Gastrocnemius medialis (tissue), 4 donors: Measurements from ENCODE around the gene ZNF583. TPM values are rescaled to one million over a fixed set of nuclear protein-coding genes. Genes with fewer than 3 reads are reported as not detected.

ENCODE experiments used
- ATAC-seq, 2 donors: fragments of 150-250 bp; one replicate each; pipeline ENCODE4 v1.9.1; 2016
- DNase-seq, 2 donors: peaks; one replicate each; pipeline ENCODE4 v3.0.0-alpha.2; 2019
- H3K27ac ChIP-seq, 4 donors: fragments of 200-600 bp; sonication (generic); 1 replicate in 1 of 4; 2 replicates in 3 of 4; pipeline ENCODE4 v1.5.1; 2016 to 2018; ENCODE audit warnings: mild to moderate bottlenecking in 2 of 4, moderate library complexity in 1 of 4
- H3K27me3 ChIP-seq, 3 donors: fragments of 200-600 bp; sonication (generic) in 2 of 3; 1 replicate in 1 of 3; 2 replicates in 2 of 3; pipeline versions ENCODE4 v1.5.1 to v1.6.0; 2016 to 2019; ENCODE audit warnings: mild to moderate bottlenecking in 1 of 3, moderate library complexity in 1 of 3
- H3K36me3 ChIP-seq, 2 donors: fragments of 200-600 bp; sonication (generic) in 1 of 2; one replicate each; pipeline ENCODE4 v1.5.1; 2017 to 2018
- H3K4me1 ChIP-seq, 2 donors: fragments of 200-600 bp; sonication (generic) in 1 of 2; one replicate each; pipeline ENCODE4 v1.5.1; 2016 to 2017; ENCODE audit warnings: mild to moderate bottlenecking in 2 of 2
- H3K4me3 ChIP-seq, 4 donors: fragments of 200-600 bp; sonication (generic) in 3 of 4; 1 replicate in 1 of 4; 2 replicates in 3 of 4; pipeline ENCODE4 v1.5.1; 2016 to 2019; ENCODE audit warnings: mild to moderate bottlenecking in 2 of 4
- H3K9me3 ChIP-seq, 3 donors: fragments of 200-600 bp; sonication (generic) in 2 of 3; 1 replicate in 1 of 3; 2 replicates in 2 of 3; pipeline ENCODE4 v1.5.1; 2016 to 2019
- CTCF ChIP-seq, 5 experiments: fragments of 450-650 bp in 3 of 5; fragments of 200-600 bp in 2 of 5; sonication (generic) in 2 of 5; IDR thresholded peaks in 4 of 5; conservative IDR thresholded peaks in 1 of 5; 1 replicate in 4 of 5; 2 replicates in 1 of 5; pipeline ENCODE4 v1.5.1; 2016 to 2019; ENCODE audit warnings: antibody characterized with exemption in 5 of 5, mild to moderate bottlenecking in 3 of 5, moderate library complexity in 3 of 5
- POLR2A ChIP-seq, 2 donors: fragments of 450-650 bp; IDR thresholded peaks; one replicate each; pipeline ENCODE4 v1.6.1; 2017; ENCODE audit warnings: antibody characterized with exemption in 2 of 2, mild to moderate bottlenecking in 2 of 2, moderate library complexity in 2 of 2
- in situ Hi-C, 4 donors: fragments of 200-750 bp; cut with MboI; loops; one replicate each; pipeline versions ENCODE4 v1.15.0 to v1.8.0; 2017; ENCODE audit warnings: low sequenced_read_pairs in 4 of 4
- intact Hi-C: fragments of 100-400 bp; cut with DNase I; formaldehyde crosslinking; loops from one replicate; pipeline ENCODE4 v1.15.1; 2023; ENCODE audit warnings: low total_unique reads
- total RNA-seq, 4 donors: library from RNA; depleted of rRNA; stranded (reverse); fragments of >200 nt; gene quantifications; one replicate each; pipeline versions ENCODE4 v1.1.0 to v1.2.3, GENCODE V29; 2016

The ZNF583 gene
- total RNA-seq, 4 donors from 2014 or later, result 3.5 to 9.2 (median 4.3) TPM

- Histone ChIP-seq H3K27me3 (no peaks in the 10 kb centered on the region), H3K4me3 (no peak overlapping the region), H3K36me3 (peaks cover 6 to 70% of the 10 kb centered on the region in 2 donors), H3K9me3 (peaks cover 0 to 18% (median 10%) of the 10 kb centered on the region in 3 donors), H3K4me1 (no peaks in the 10 kb centered on the region), H3K27ac (no peak overlapping the region)
- TF ChIP-seq POLR2A (IDR thresholded peaks at IDR 0.05) (no peak), CTCF (IDR thresholded peaks at IDR 0.05 in 4 of 5, conservative IDR thresholded peaks at IDR 0.05 in 1 of 5) (no peak)
- no peak for DNase-seq
- ATAC-seq, result no peak
- intact Hi-C loops (no loop called here), in situ Hi-C loops (no loop called here)
Observed at GRCh38 chr19:56383826-56384605, 20.1 kb upstream of the ZNF583 start.

- DNase-seq (peak; percentile 81 to 87), ATAC-seq (peak; percentile 95 to 96)
- Histone ChIP-seq H3K9me3 (peaks cover 0 to 11% (median 0%) of the 10 kb centered on the region in 3 donors), H3K4me1 (no peaks in the 10 kb centered on the region), H3K36me3 (peaks cover 0 to 45% of the 10 kb centered on the region in 2 donors), H3K4me3 (peak within 1 kb of the TSS; percentile 68 to 83 (median 74)), H3K27ac (peak within 1 kb of the TSS; percentile 76 to 88 (median 85)), H3K27me3 (no peaks in the 10 kb centered on the region)
- in situ Hi-C loops, result no loop called here
- peak in 1 of 2 donors; percentile 25 for TF ChIP-seq POLR2A (IDR thresholded peaks at IDR 0.05)
- peak in 4 of 5 experiments; percentile 17 to 71 (median 56) for TF ChIP-seq CTCF (IDR thresholded peaks at IDR 0.05 in 4 of 5, conservative IDR thresholded peaks at IDR 0.05 in 1 of 5)
- intact Hi-C loops, result loop anchor here (1.0 to 10.0 kb wide), 6 partner anchors 10 to 1704 kb away; partner anchors contain the start of genes ZNF71 and ZSCAN18
Observed at GRCh38 chr19:56393119-56394012, 10.8 kb upstream of the ZNF583 start, which contains the start of gene ZNF582. ZNF582 (minus strand) TSS chr19:56393534; CDS start chr19:56391752, 1,782 bp downstream.

- no peak for TF ChIP-seq POLR2A (IDR thresholded peaks at IDR 0.05)
- TF ChIP-seq CTCF (IDR thresholded peaks at IDR 0.05 in 4 of 5, conservative IDR thresholded peaks at IDR 0.05 in 1 of 5), result no peak
- H3K27ac ChIP-seq, result no peak overlapping the region
- no peaks in the 10 kb centered on the region for H3K27me3 ChIP-seq
- H3K4me3 ChIP-seq, result no peak overlapping the region
- intact Hi-C loops, result loop anchor here (10.0 kb wide), 2 partner anchors 196 to 436 kb away; partner anchors contain the start of gene ZNF71
- DNase-seq (no peak), ATAC-seq (no peak)
- in situ Hi-C loops, result no loop called here
- H3K4me1 ChIP-seq, result peaks cover 7 to 8% of the 10 kb centered on the region in 2 donors
- peaks cover 0 to 19% (median 4%) of the 10 kb centered on the region in 3 donors for H3K9me3 ChIP-seq
- peaks cover 0 to 34% of the 10 kb centered on the region in 2 donors for H3K36me3 ChIP-seq
Observed at GRCh38 chr19:56398809-56399208, 5.3 kb upstream of the ZNF583 start.

- in situ Hi-C loops (no loop called here), intact Hi-C loops (loop anchor here (5.0 to 10.0 kb wide), 2 partner anchors 167 to 1904 kb away; partner anchors contain the start of genes ERVK3-1 and ZNF470)
- H3K27ac ChIP-seq, result no peak overlapping the region
- ATAC-seq (no peak), DNase-seq (no peak)
- H3K4me3 ChIP-seq, result no peak overlapping the region
- peaks cover 0 to 28% of the 10 kb centered on the region in 2 donors for H3K36me3 ChIP-seq
- TF ChIP-seq CTCF (IDR thresholded peaks at IDR 0.05 in 4 of 5, conservative IDR thresholded peaks at IDR 0.05 in 1 of 5), result no peak
- no peak for TF ChIP-seq POLR2A (IDR thresholded peaks at IDR 0.05)
- peaks cover 0 to 13% (median 4%) of the 10 kb centered on the region in 3 donors for H3K9me3 ChIP-seq
- no peaks in the 10 kb centered on the region for H3K27me3 ChIP-seq
- peaks cover 12 to 14% of the 10 kb centered on the region in 2 donors for H3K4me1 ChIP-seq
Observed at GRCh38 chr19:56400485-56400884, 3.6 kb upstream of the ZNF583 start.
